ENCODE measurements around the gene ECI1. TPM values are rescaled to one million over a fixed set of nuclear protein-coding genes. Genes with fewer than 3 reads are reported as not detected.

Gene ECI1
- total and polyA plus RNA-seq, 2 of the 4 experiments (the other 2 are of a cell fraction), result 20.3 to 30.1 TPM

GRCh38 chr16:2233872-2234812, 17.2 kb downstream of the ECI1 start:
- no peak for DNase-seq
- dilution Hi-C loops (cut with HindIII; ENCODE audit: low sequenced_read_pairs, unreplicated experiment) (no loop called here), in situ Hi-C loops (cut with MboI; ENCODE audit: low sequenced_read_pairs) (no loop called here), intact Hi-C loops (cut with micrococcal nuclease) (no loop called here)
- Histone ChIP-seq H3K18ac (ENCODE audit: low read depth, low read length) (no peak overlapping the region), H4K91ac (ENCODE audit: insufficient read depth, low read depth, low read length) (no peak overlapping the region), H3K4me3 (ENCODE audit: insufficient read depth, low read depth, low read length) (no peak overlapping the region), H3K4me2 (ENCODE audit: low read depth, low read length) (no peak overlapping the region), H3K27me3 (ENCODE audit: control insufficient read depth, insufficient read depth, low read length) (peaks cover 9% of the 10 kb centered on the region), H2AK5ac (ENCODE audit: low read depth, low read length) (no peak overlapping the region), H3K27ac (ENCODE audit: insufficient read depth, low read length) (no peak overlapping the region), H2AK9ac (replicated peaks; ENCODE audit: low read depth, low read length, poor library complexity) (no peak overlapping the region), H4K20me1 (ENCODE audit: insufficient read depth, low read length) (peaks cover 18% of the 10 kb centered on the region), H3K56ac (ENCODE audit: extremely low read depth, insufficient read depth, low read length) (no peak overlapping the region), H3K79me1 (ENCODE audit: low read depth in 1 of 2, low read length in 2 of 2) (peaks cover 0 to 4% of the 10 kb centered on the region in 2 experiments; a peak in 2 of 4 replicates), H2AFZ (replicated peaks; ENCODE audit: low read length, poor library complexity) (no peak overlapping the region), H3K4ac (ENCODE audit: low read depth, low read length) (no peak overlapping the region), H4K8ac (ENCODE audit: low read depth in 2 of 2, low read length in 2 of 2) (no peak overlapping the region), H2BK15ac (ENCODE audit: low read depth, low read length) (no peak overlapping the region), H3K36me3 (ENCODE audit: control insufficient read depth, insufficient read depth, low read length) (peaks cover 54% of the 10 kb centered on the region), H3K4me1 (ENCODE audit: control insufficient read depth, insufficient read depth, low read length) (peaks cover 5% of the 10 kb centered on the region; the same call in 1 of the 2 replicates), H4K5ac (ENCODE audit: low read depth, low read length) (no peak overlapping the region), H3K23ac (ENCODE audit: low read depth, low read length) (no peak overlapping the region), H2BK20ac (ENCODE audit: low read depth, low read length) (no peak overlapping the region), H3K9me3 (ENCODE audit: control insufficient read depth, insufficient read depth, low read length) (no peaks in the 10 kb centered on the region), H2BK5ac (ENCODE audit: low read depth, low read length, poor library complexity, severe bottlenecking) (no peak overlapping the region), H3K9me1 (ENCODE audit: insufficient read depth, low read length) (no peaks in the 10 kb centered on the region), H2BK120ac (ENCODE audit: low read depth, low read length) (no peak overlapping the region), H3K14ac (replicated peaks; ENCODE audit: low read depth, low read length) (no peak overlapping the region), H3K9ac (ENCODE audit: low read depth, low read length) (no peak overlapping the region)
- ATAC-seq (ENCODE audit: low read depth), result no peak
- no TSS peak for BruUV-seq (replicated peaks)
- ChIA-PET CTCF (no interaction called here), POLR2A (ENCODE audit: unreplicated experiment) (no interaction called here)
- 97% methylated on average over 17 of the region's 51 CpGs; no CpG with 5 or more reads in 1 of the 2 experiments for WGBS, 2 experiments (ENCODE audit: extremely low coverage in 2 of 2, insufficient read length in 1 of 2)
- TF ChIP-seq CEBPB (IDR thresholded peaks at IDR 0.05; ENCODE audit: low read depth, low read length) (no peak), SMC3 (IDR thresholded peaks at IDR 0.05; ENCODE audit: low read depth, low read length) (no peak), FOS (IDR thresholded peaks at IDR 0.05; ENCODE audit: low read depth, low read length) (no peak), NFE2L2 (IDR thresholded peaks at IDR 0.05; ENCODE audit: low read depth, low read length) (no peak), RAD21 (IDR thresholded peaks at IDR 0.05; ENCODE audit: low read length) (no peak)

Measured in IMR-90 (cell line).